ENCODE data around the gene PPIP5K1.
A peak's percentile ranks its signal among the peaks of the same experiment; 100 is the strongest.

The PPIP5K1 gene

GRCh38 chr15:43492673-43493601 is 97.1 kb downstream of the PPIP5K1 start, which contains the start of gene TP53BP1 (continued):
- TF ChIP-seq ZNF664 (tag by site-specific recombination; IDR thresholded peaks at IDR 0.05) (no peak), ZSCAN30 (tag by site-specific recombination; IDR thresholded peaks at IDR 0.05) (no peak), KLF8 (tag by site-specific recombination; IDR thresholded peaks at IDR 0.05) (no peak), ZNF138 (tag by site-specific recombination; IDR thresholded peaks at IDR 0.05; ENCODE audit: borderline replicate concordance) (no peak), BCL11B (tag by site-specific recombination; IDR thresholded peaks at IDR 0.05; ENCODE audit: low read depth) (no peak), ZNF391 (tag by site-specific recombination; IDR thresholded peaks at IDR 0.05; ENCODE audit: borderline replicate concordance, low read depth) (no peak), ZNF354C (tag by site-specific recombination; IDR thresholded peaks at IDR 0.05; ENCODE audit: borderline replicate concordance, low read depth) (no peak), PRDM2 (tag by site-specific recombination; IDR thresholded peaks at IDR 0.05; ENCODE audit: borderline replicate concordance) (no peak), PATZ1 (tag by site-specific recombination; IDR thresholded peaks at IDR 0.05) (peak; percentile 89), KLF10 (tag by site-specific recombination; IDR thresholded peaks at IDR 0.05) (no peak), ZNF121 (tag by site-specific recombination; IDR thresholded peaks at IDR 0.05) (no peak), YY1 (tag by site-specific recombination; IDR thresholded peaks at IDR 0.05) (peak; percentile 82), ZNF555 (tag by site-specific recombination; conservative IDR thresholded peaks at IDR 0.05) (no peak), SCRT2 (tag by site-specific recombination; IDR thresholded peaks at IDR 0.05) (no peak), ZNF214 (tag by site-specific recombination; IDR thresholded peaks at IDR 0.05; ENCODE audit: borderline replicate concordance) (no peak), ZSCAN18 (tag by site-specific recombination; IDR thresholded peaks at IDR 0.05) (no peak), ZNF529 (tag by site-specific recombination; IDR thresholded peaks at IDR 0.05; ENCODE audit: insufficient replicate concordance) (no peak)
- TF ChIP-seq, protein P1, sequence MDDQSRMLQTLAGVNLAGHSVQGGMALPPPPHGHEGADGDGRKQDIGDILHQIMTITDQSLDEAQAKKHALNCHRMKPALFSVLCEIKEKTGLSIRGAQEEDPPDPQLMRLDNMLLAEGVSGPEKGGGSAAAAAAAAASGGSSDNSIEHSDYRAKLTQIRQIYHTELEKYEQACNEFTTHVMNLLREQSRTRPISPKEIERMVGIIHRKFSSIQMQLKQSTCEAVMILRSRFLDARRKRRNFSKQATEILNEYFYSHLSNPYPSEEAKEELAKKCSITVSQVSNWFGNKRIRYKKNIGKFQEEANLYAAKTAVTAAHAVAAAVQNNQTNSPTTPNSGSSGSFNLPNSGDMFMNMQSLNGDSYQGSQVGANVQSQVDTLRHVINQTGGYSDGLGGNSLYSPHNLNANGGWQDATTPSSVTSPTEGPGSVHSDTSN (CRISPR knock-in tag; IDR thresholded peaks at IDR 0.05) = peak; percentile 96

Measured in HEK293 (cell line).